HK-2 (cell line): ENCODE results near the gene LINC01488.

Source experiments
- DNase-seq: peaks from one replicate; pipeline ENCODE4 v3.0.0-alpha.2; 2018; ENCODE audit not compliant: unreplicated experiment

Gene LINC01488

GRCh38 chr11:69510471-69511357, 29.3 kb downstream of the LINC01488 start:
- DNase-seq: no peak

- DNase-seq: no peak
Measured at GRCh38 chr11:69511358-69512055, 30.0 kb downstream of the LINC01488 start.

GRCh38 chr11:69512136-69512535, 30.7 kb downstream of the LINC01488 start:
- no peak for DNase-seq

GRCh38 chr11:69512790-69513189, 31.3 kb downstream of the LINC01488 start:
- DNase-seq: no peak

- no peak for DNase-seq
Measured at GRCh38 chr11:69513196-69513595, 31.7 kb downstream of the LINC01488 start.

GRCh38 chr11:69513663-69514224, 32.3 kb downstream of the LINC01488 start:
- DNase-seq: no peak

GRCh38 chr11:69514771-69515170, 33.3 kb downstream of the LINC01488 start:
- DNase-seq: no peak

- no peak for DNase-seq
Measured at GRCh38 chr11:69515271-69516245, 34.1 kb downstream of the LINC01488 start.

- DNase-seq: no peak
Measured at GRCh38 chr11:69516526-69516925, 35.1 kb downstream of the LINC01488 start.

GRCh38 chr11:69518081-69518950, 36.9 kb downstream of the LINC01488 start:
- no peak for DNase-seq

- DNase-seq: no peak
Measured at GRCh38 chr11:69520186-69520916, 38.9 kb downstream of the LINC01488 start.

- DNase-seq: no peak
Measured at GRCh38 chr11:69521457-69521856, 40.0 kb downstream of the LINC01488 start.

- DNase-seq: no peak
Measured at GRCh38 chr11:69523453-69523852, 42.0 kb downstream of the LINC01488 start.

GRCh38 chr11:69524291-69524882, 42.9 kb downstream of the LINC01488 start:
- no peak for DNase-seq

GRCh38 chr11:69524991-69525411, 43.5 kb downstream of the LINC01488 start:
- DNase-seq: no peak

GRCh38 chr11:69525516-69526452, 44.3 kb downstream of the LINC01488 start:
- DNase-seq: no peak

- DNase-seq: no peak
Measured at GRCh38 chr11:69526453-69526810, 45.0 kb downstream of the LINC01488 start.

GRCh38 chr11:69529001-69529400, 47.5 kb downstream of the LINC01488 start:
- no peak for DNase-seq
